Pons (tissue), 1 donor: ENCODE data around the gene FGFR3.

Source experiments
- DNase-seq: peaks from one replicate; pipeline ENCODE4 v3.0.0-alpha.2; 2016; ENCODE audit warnings: low spot score

The FGFR3 gene

GRCh38 chr4:1788254-1788973 is 4.7 kb upstream of the FGFR3 start:
- no peak for DNase-seq

GRCh38 chr4:1789552-1789951 is 3.5 kb upstream of the FGFR3 start:
- DNase-seq: no peak

- no peak for DNase-seq
These were observed 3.1 kb upstream of the FGFR3 start for GRCh38 chr4:1790005-1790404.

- no peak for DNase-seq
These were observed 798 bp upstream of the FGFR3 start for GRCh38 chr4:1792158-1792831.

GRCh38 chr4:1793496-1793840 is 375 bp downstream of the FGFR3 start:
- no peak for DNase-seq

- DNase-seq: no peak
These were observed 1.1 kb downstream of the FGFR3 start for GRCh38 chr4:1793940-1794808.

- DNase-seq: no peak
These were observed 1.8 kb downstream of the FGFR3 start for GRCh38 chr4:1794809-1795298.

- DNase-seq: no peak
These were observed 2.5 kb downstream of the FGFR3 start for GRCh38 chr4:1795299-1796195.

- no peak for DNase-seq
These were observed 3.6 kb downstream of the FGFR3 start for GRCh38 chr4:1796486-1797204.

GRCh38 chr4:1797298-1797860 is 4.3 kb downstream of the FGFR3 start:
- no peak for DNase-seq

- no peak for DNase-seq
These were observed 4.9 kb downstream of the FGFR3 start for GRCh38 chr4:1797861-1798579.

- no peak for DNase-seq
These were observed 5.7 kb downstream of the FGFR3 start for GRCh38 chr4:1798580-1799386.

GRCh38 chr4:1799387-1800375 is 6.6 kb downstream of the FGFR3 start:
- DNase-seq: no peak

GRCh38 chr4:1800805-1801204 is 7.7 kb downstream of the FGFR3 start:
- no peak for DNase-seq

GRCh38 chr4:1801286-1801958 is 8.3 kb downstream of the FGFR3 start:
- DNase-seq: no peak

- DNase-seq: no peak
These were observed 9.1 kb downstream of the FGFR3 start for GRCh38 chr4:1802151-1802715.
